ENCODE results near the gene USP47. TPM values are rescaled to one million over a fixed set of nuclear protein-coding genes. Genes with fewer than 3 reads are reported as not detected.
A peak's percentile ranks its signal among the peaks of the same experiment; 100 is the strongest.
"Not testable (repeated sequence)": the region's sequence is repeated elsewhere in the genome, so short reads cannot be mapped to it uniquely, and the experiment has no call there.

Gene USP47
- total and polyA plus RNA-seq, 8 donors: 40.9 to 127 (median 108) TPM

GRCh38 chr11:11827272-11827671, 14.5 kb upstream of the USP47 start:
- H3K27me3 ChIP-seq: no peaks in the 10 kb centered on the region
- no peak for ATAC-seq

GRCh38 chr11:11831406-11831805, 10.4 kb upstream of the USP47 start:
- intact Hi-C loops (cut with DNase I); H3K9me3 ChIP-seq; DNase-seq; H3K4me3 ChIP-seq; H3K4me1 ChIP-seq; ATAC-seq; H3K27ac ChIP-seq; H3K27me3 ChIP-seq; H3K36me3 ChIP-seq: not testable (repeated sequence)

More at GRCh38 chr11:11827272-11827671, 14.5 kb upstream of the USP47 start:
- intact Hi-C loops (cut with DNase I): no loop called here
- Histone ChIP-seq H3K36me3 (no peaks in the 10 kb centered on the region), H3K9me3 (no peaks in the 10 kb centered on the region), H3K4me1 (no peaks in the 10 kb centered on the region), H3K4me3 (no peak overlapping the region), H3K27ac (no peak overlapping the region)
- DNase-seq: no peak
- no peak for TF ChIP-seq CTCF (IDR thresholded peaks at IDR 0.05)

GRCh38 chr11:11836676-11837231, 5.0 kb upstream of the USP47 start:
- Histone ChIP-seq H3K27ac (no peak overlapping the region), H3K9me3 (no peaks in the 10 kb centered on the region), H3K4me3 (no peak overlapping the region), H3K4me1 (peaks cover 0 to 3% of the 10 kb centered on the region in 2 donors), H3K27me3 (no peaks in the 10 kb centered on the region), H3K36me3 (no peaks in the 10 kb centered on the region)
- no peak for ATAC-seq
- TF ChIP-seq CTCF (IDR thresholded peaks at IDR 0.05): no peak
- intact Hi-C loops (cut with DNase I): no loop called here
- DNase-seq: no peak

- intact Hi-C loops (cut with DNase I): no loop called here
- H3K36me3 ChIP-seq: no peaks in the 10 kb centered on the region
- TF ChIP-seq CTCF (IDR thresholded peaks at IDR 0.05): no peak
- no peaks in the 10 kb centered on the region for H3K27me3 ChIP-seq
- no peak overlapping the region for H3K4me3 ChIP-seq
- H3K27ac ChIP-seq: no peak overlapping the region
- H3K9me3 ChIP-seq: no peaks in the 10 kb centered on the region
- H3K4me1 ChIP-seq: peaks cover 13 to 24% of the 10 kb centered on the region in 2 donors
- no peak for ATAC-seq
- DNase-seq: no peak
Observed at GRCh38 chr11:11839718-11840117, 2.1 kb upstream of the USP47 start.

- Histone ChIP-seq H3K9me3 (no peaks in the 10 kb centered on the region), H3K4me1 (peaks cover 18 to 39% of the 10 kb centered on the region in 2 donors), H3K4me3 (peak overlapping the region; percentile 77 to 80), H3K36me3 (no peaks in the 10 kb centered on the region), H3K27ac (peak overlapping the region; percentile 97 to 99), H3K27me3 (no peaks in the 10 kb centered on the region)
- ATAC-seq (peak; percentile 67), DNase-seq (peak in 3 of 4 donors; percentile 58 to 80 (median 60))
- TF ChIP-seq CTCF (IDR thresholded peaks at IDR 0.05): no peak
- intact Hi-C loops (cut with DNase I): no loop called here
Observed at GRCh38 chr11:11841116-11841722, 553 bp upstream of the USP47 start.
